Activated naive CD4-positive, alpha-beta T cell treated with anti-CD3 and anti-CD28 coated beads, Interleukin-2, amount 50 U/mL, for 24 hours (primary cell): ENCODE results near the gene ERVW-1.
"Not testable (repeated sequence)": the region's sequence is repeated elsewhere in the genome, so short reads cannot be mapped to it uniquely, and the experiment has no call there.

Experiments
- H3K27ac Mint-ChIP-seq: one replicate; pipeline ENCODE4 v1.8.0; 2021; ENCODE audit warnings: mild to moderate bottlenecking, mixed read lengths
- H3K27me3 Mint-ChIP-seq: one replicate; pipeline ENCODE4 v1.8.0; 2021; ENCODE audit warnings: mixed read lengths
- H3K36me3 Mint-ChIP-seq: one replicate; pipeline ENCODE4 v1.8.0; 2021; ENCODE audit warnings: mixed read lengths
- H3K4me1 Mint-ChIP-seq: one replicate; pipeline ENCODE4 v1.8.0; 2021; ENCODE audit warnings: mixed read lengths
- H3K4me3 Mint-ChIP-seq: one replicate; pipeline ENCODE4 v1.8.0; 2021; ENCODE audit warnings: mild to moderate bottlenecking, mixed read lengths
- H3K9me3 Mint-ChIP-seq: one replicate; pipeline ENCODE4 v1.8.0; 2021; ENCODE audit warnings: mixed read lengths

ERVW-1 gene

DNA sequence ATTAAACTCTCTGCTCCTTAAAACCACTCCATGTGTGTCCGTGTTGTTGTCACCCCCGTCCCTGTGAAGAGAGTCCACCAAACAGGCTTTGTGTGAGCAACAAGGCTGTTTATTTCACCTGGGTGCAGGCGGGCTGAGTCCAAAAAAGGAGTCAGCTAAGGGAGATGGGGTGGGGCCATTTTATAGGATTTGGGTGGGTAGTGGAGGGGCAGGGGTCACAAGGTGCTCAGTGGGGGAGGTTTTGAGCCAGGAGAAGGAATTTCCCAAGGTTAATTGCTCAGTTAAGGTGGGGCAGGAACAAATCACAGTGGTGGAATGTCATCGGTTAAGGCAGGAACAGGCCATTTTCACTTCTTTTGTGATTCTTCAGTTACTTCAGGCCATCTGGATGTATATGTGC, 1.4 kb upstream of the ERVW-1 start:
- not testable (repeated sequence) for H3K4me1 Mint-ChIP-seq, H3K4me3 Mint-ChIP-seq, H3K36me3 Mint-ChIP-seq, H3K27me3 Mint-ChIP-seq, H3K27ac Mint-ChIP-seq, H3K9me3 Mint-ChIP-seq

DNA sequence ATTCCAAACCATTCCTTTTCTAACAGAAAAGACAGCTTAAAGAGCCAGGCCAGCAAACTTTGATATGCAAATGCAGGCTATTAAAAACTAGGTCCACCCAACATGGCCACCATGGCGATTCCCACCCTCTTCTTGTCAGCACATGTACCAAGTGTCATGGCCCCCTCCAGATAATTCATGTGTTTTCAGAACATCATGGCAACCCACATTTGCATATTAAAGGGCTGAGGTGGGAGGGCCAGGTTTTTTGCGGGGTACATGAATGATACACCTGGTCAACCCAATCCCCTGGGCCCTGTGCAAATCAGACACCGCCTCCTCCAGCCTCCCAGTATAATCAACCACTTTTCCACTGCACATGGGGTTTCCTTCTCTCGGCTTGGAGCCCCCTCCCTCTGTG, 965 bp upstream of the ERVW-1 start:
- no peak overlapping the region for H3K27ac Mint-ChIP-seq

GRCh38 chr7:92478095-92478494, 349 bp upstream of the ERVW-1 start:
- Mint-ChIP-seq H3K9me3 (no peaks in the 10 kb centered on the region), H3K27ac (no peak overlapping the region), H3K4me3 (no peak overlapping the region), H3K27me3 (no peaks in the 10 kb centered on the region), H3K4me1 (no peaks in the 10 kb centered on the region), H3K36me3 (peaks cover 2% of the 10 kb centered on the region)

More for the DNA sequence above, 965 bp upstream of the ERVW-1 start:
- H3K9me3 Mint-ChIP-seq = no peaks in the 10 kb centered on the region
- no peak overlapping the region for H3K4me3 Mint-ChIP-seq
- peaks cover 2% of the 10 kb centered on the region for H3K36me3 Mint-ChIP-seq
- H3K27me3 Mint-ChIP-seq = no peaks in the 10 kb centered on the region
- no peaks in the 10 kb centered on the region for H3K4me1 Mint-ChIP-seq

DNA sequence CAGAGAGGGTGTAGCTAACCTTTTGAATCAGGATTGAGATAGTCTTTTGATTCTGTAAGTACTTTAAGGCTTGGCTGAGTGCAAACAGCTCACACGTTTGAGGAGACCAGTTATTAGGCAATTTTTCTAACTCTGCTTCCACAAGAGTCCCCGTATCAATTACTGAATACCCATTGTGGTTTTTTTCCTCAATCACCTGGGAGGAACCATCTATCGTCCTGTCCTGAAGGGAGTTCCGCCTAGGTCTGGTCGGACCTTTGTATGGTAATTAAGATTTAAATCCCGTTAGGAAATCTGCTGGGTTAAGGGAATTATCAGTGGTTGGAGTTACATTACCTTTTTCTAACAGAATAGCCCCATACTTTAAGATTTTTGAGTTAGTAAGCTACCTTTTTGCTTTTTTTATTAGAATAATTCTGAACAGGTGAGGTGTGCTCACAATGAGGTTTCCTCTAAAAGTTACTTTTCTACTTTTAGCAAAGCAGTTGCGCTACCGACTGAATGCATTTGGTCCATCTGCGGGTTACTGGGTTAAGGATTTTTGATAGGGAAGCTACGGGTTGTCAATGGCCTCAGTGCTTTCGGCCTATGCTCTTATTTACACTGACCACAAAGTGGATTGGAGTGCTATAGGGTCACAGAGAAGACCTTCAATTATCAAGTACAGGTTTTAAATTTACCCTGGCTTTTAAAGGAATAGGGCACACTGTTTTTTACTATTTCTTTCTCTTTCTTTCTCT, 1.7 kb downstream of the ERVW-1 start:
- not testable (repeated sequence) for H3K4me1 Mint-ChIP-seq, H3K9me3 Mint-ChIP-seq, H3K27me3 Mint-ChIP-seq, H3K27ac Mint-ChIP-seq, H3K36me3 Mint-ChIP-seq, H3K4me3 Mint-ChIP-seq

GRCh38 chr7:92475261-92475770, 2.4 kb downstream of the ERVW-1 start:
- H3K27me3 Mint-ChIP-seq, H3K36me3 Mint-ChIP-seq, H3K27ac Mint-ChIP-seq, H3K4me1 Mint-ChIP-seq, H3K9me3 Mint-ChIP-seq, H3K4me3 Mint-ChIP-seq: not testable (repeated sequence)

GRCh38 chr7:92473989-92474388, 3.8 kb downstream of the ERVW-1 start:
- H3K27me3 Mint-ChIP-seq, H3K4me1 Mint-ChIP-seq, H3K4me3 Mint-ChIP-seq, H3K9me3 Mint-ChIP-seq, H3K27ac Mint-ChIP-seq: not testable (repeated sequence)
- peaks cover 11% of the 10 kb centered on the region for H3K36me3 Mint-ChIP-seq

DNA sequence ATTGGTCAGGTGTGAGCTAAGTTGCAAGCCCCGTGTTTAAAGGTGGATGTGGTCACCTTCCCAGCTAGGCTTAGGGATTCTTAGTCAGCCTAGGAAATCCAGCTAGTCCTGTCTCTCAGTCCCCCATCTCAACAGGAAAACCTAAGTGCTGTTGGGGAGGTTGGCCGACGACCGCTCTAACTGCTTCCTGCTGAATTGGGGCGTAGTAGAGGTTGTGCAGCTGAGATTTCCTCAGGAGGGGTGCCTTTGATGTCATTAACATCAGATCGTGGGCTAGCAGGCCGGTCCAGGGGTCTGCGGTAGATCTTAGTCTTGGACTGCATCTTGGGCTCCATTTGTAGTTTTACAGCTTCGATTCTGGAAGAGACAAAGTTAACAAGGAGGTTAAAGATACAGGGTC, 9.2 kb downstream of the ERVW-1 start:
- not testable (repeated sequence) for H3K4me1 Mint-ChIP-seq, H3K4me3 Mint-ChIP-seq, H3K27me3 Mint-ChIP-seq, H3K27ac Mint-ChIP-seq, H3K9me3 Mint-ChIP-seq
- peaks cover 19% of the 10 kb centered on the region for H3K36me3 Mint-ChIP-seq

GRCh38 chr7:92466682-92467081, 11.1 kb downstream of the ERVW-1 start:
- Mint-ChIP-seq H3K27ac (no peak overlapping the region), H3K9me3 (no peaks in the 10 kb centered on the region), H3K36me3 (peaks cover 19% of the 10 kb centered on the region), H3K4me1 (no peaks in the 10 kb centered on the region), H3K27me3 (no peaks in the 10 kb centered on the region), H3K4me3 (no peak overlapping the region)

- H3K4me1 Mint-ChIP-seq = no peaks in the 10 kb centered on the region
- peaks cover 15% of the 10 kb centered on the region for H3K36me3 Mint-ChIP-seq
- no peaks in the 10 kb centered on the region for H3K9me3 Mint-ChIP-seq
- no peak overlapping the region for H3K4me3 Mint-ChIP-seq
- no peaks in the 10 kb centered on the region for H3K27me3 Mint-ChIP-seq
- no peak overlapping the region for H3K27ac Mint-ChIP-seq
Measured at GRCh38 chr7:92464515-92464914, 13.2 kb downstream of the ERVW-1 start.

DNA sequence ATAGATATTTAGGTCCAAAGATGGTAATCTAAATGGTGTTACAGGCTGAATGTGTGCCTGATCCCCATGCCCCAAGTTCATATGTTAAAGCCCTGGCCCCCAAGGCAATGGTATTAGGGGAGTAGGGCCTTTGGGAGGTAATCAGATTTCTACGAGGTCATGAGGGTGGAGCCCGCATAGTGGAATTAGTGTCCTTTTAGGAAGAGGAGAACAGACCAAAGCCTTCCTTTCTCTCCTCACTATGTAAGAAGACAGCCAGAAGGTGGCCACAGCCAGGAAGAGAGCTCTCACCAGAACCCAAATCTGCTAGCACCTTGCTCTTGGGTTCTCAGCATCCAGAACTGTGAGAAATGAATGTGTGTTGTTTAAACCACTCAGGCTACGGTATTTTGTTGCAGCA, 15.2 kb downstream of the ERVW-1 start:
- Mint-ChIP-seq H3K9me3 (no peaks in the 10 kb centered on the region), H3K4me3 (no peak overlapping the region), H3K36me3 (peaks cover 4% of the 10 kb centered on the region), H3K27ac (no peak overlapping the region), H3K4me1 (no peaks in the 10 kb centered on the region), H3K27me3 (no peaks in the 10 kb centered on the region)

GRCh38 chr7:92461027-92462003, 16.4 kb downstream of the ERVW-1 start:
- no peak overlapping the region for H3K4me3 Mint-ChIP-seq
- H3K4me1 Mint-ChIP-seq = no peaks in the 10 kb centered on the region
- H3K27ac Mint-ChIP-seq = no peak overlapping the region
- no peaks in the 10 kb centered on the region for H3K27me3 Mint-ChIP-seq
- H3K9me3 Mint-ChIP-seq = no peaks in the 10 kb centered on the region
- no peaks in the 10 kb centered on the region for H3K36me3 Mint-ChIP-seq

GRCh38 chr7:92460510-92460909, 17.2 kb downstream of the ERVW-1 start:
- Mint-ChIP-seq H3K4me3 (no peak overlapping the region), H3K36me3 (no peaks in the 10 kb centered on the region), H3K27me3 (no peaks in the 10 kb centered on the region), H3K9me3 (no peaks in the 10 kb centered on the region), H3K27ac (no peak overlapping the region), H3K4me1 (no peaks in the 10 kb centered on the region)

DNA sequence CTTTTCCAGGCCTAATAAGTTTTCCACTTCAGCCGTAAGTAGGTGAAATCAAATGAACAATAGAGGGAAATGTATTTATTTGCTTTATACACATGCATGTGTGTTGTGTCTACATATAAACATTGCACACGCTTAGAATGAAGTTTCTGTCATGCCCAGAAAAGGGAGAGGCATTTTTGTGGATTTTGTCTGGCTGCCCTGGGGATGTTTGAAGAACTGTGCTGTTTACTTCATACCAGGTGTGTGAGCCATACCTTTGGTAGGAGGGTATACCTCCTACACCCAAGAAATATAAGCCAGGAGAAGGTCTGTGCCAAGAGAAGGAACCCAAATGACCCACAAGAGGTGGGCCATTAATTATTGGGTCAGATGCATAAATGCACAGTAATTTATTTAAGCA, 17.6 kb downstream of the ERVW-1 start:
- H3K27ac Mint-ChIP-seq = no peak overlapping the region
- H3K36me3 Mint-ChIP-seq = no peaks in the 10 kb centered on the region
- H3K4me1 Mint-ChIP-seq = no peaks in the 10 kb centered on the region
- H3K9me3 Mint-ChIP-seq = no peaks in the 10 kb centered on the region
- no peaks in the 10 kb centered on the region for H3K27me3 Mint-ChIP-seq
- H3K4me3 Mint-ChIP-seq = no peak overlapping the region

GRCh38 chr7:92456236-92456635, 21.5 kb downstream of the ERVW-1 start:
- Mint-ChIP-seq H3K4me3 (no peak overlapping the region), H3K4me1 (no peaks in the 10 kb centered on the region), H3K27me3 (no peaks in the 10 kb centered on the region), H3K36me3 (peaks cover 6% of the 10 kb centered on the region), H3K9me3 (no peaks in the 10 kb centered on the region), H3K27ac (no peak overlapping the region)

DNA sequence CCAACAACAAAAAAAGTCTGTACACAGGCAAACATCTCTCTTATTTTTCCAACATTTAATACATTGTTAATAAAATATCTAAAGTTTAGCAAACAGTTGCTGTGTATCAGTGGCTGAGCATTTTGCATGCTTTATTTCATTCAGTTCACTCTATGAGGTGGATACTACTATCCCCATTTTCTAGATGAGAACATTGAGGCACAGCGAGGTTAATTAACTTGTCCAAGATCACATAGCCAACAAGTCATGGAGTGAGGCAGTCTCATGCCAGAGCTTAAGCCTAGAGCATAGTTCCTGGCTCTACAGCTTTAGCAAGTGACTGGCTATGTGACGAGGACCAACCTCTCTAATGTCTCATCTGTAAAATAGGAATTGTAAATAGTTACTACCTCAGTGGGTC, 26.1 kb downstream of the ERVW-1 start:
- Mint-ChIP-seq H3K27ac (no peak overlapping the region), H3K9me3 (no peaks in the 10 kb centered on the region), H3K4me1 (peaks cover 8% of the 10 kb centered on the region), H3K27me3 (no peaks in the 10 kb centered on the region), H3K36me3 (peaks cover 6% of the 10 kb centered on the region), H3K4me3 (no peak overlapping the region)

- Mint-ChIP-seq H3K4me1 (peaks cover 22% of the 10 kb centered on the region), H3K27ac (peak overlapping the region; percentile 98), H3K36me3 (peaks cover 2% of the 10 kb centered on the region), H3K9me3 (no peaks in the 10 kb centered on the region), H3K27me3 (no peaks in the 10 kb centered on the region), H3K4me3 (peak overlapping the region; percentile 96)
Measured at GRCh38 chr7:92448205-92448747, 29.5 kb downstream of the ERVW-1 start.
